GM19351 (cell line): ENCODE results near the gene NXF2.
"Not testable (repeated sequence)": the region's sequence is repeated elsewhere in the genome, so short reads cannot be mapped to it uniquely, and the experiment has no call there.

Experiments used
- ATAC-seq: cut with Tn5 transposase; IDR thresholded peaks from one replicate; pipeline ENCODE4 v1.9.1; 2021; ENCODE audit warnings: mild to moderate bottlenecking, moderate library complexity; ENCODE audit not compliant: unreplicated experiment

Gene NXF2

GRCh38 chrX:102246893-102247292 is at the start of gene NXF2:
Gene NXF2, plus strand, starts transcription at chrX:102247167. Its CDS starts 59,912 bp downstream, at chrX:102307079.
- ATAC-seq: not testable (repeated sequence)

- not testable (repeated sequence) for ATAC-seq
These were observed 39.0 kb upstream of the NXF2 start for GRCh38 chrX:102207940-102208339.

GRCh38 chrX:102214986-102215385 is 32.0 kb upstream of the NXF2 start, which contains the start of gene TCP11X1:
Gene TCP11X1, plus strand, starts transcription at chrX:102215301.
- ATAC-seq: not testable (repeated sequence)

- peak; percentile 71 for ATAC-seq
These were observed 30.5 kb upstream of the NXF2 start for GRCh38 chrX:102216497-102216896.

GRCh38 chrX:102235678-102236077 is 11.3 kb upstream of the NXF2 start:
- ATAC-seq: not testable (repeated sequence)

- not testable (repeated sequence) for ATAC-seq
These were observed 6.7 kb upstream of the NXF2 start for GRCh38 chrX:102240265-102240664.

GRCh38 chrX:102272231-102272630 is 25.3 kb downstream of the NXF2 start:
- ATAC-seq: not testable (repeated sequence)

- ATAC-seq: no peak
These were observed 91.2 kb downstream of the NXF2 start for GRCh38 chrX:102338162-102338561.

GRCh38 chrX:102339312-102340298 is 92.6 kb downstream of the NXF2 start:
- ATAC-seq: peak; percentile 66

- ATAC-seq: no peak
These were observed 94.9 kb downstream of the NXF2 start for GRCh38 chrX:102341867-102342266.

- ATAC-seq: peak; percentile 82
These were observed 98.9 kb downstream of the NXF2 start for GRCh38 chrX:102345916-102346315.
